Esophagus squamous epithelium (tissue), 4 donors: ENCODE data around the gene GRIK3.

Experiments used
- POLR2A ChIP-seq, 4 donors: fragments of 450-650 bp; IDR thresholded peaks; one replicate each; pipeline ENCODE4 v1.6.1; 2017; ENCODE audit warnings: antibody characterized with exemption in 4 of 4, mild to moderate bottlenecking in 4 of 4, moderate library complexity in 3 of 4
- TF ChIP-seq, protein P1 (sequence below), 6 experiments: fragments of 450-650 bp in 4 of 6; fragments of 200-600 bp in 2 of 6; sonication (generic) in 2 of 6; IDR thresholded peaks; one replicate each; pipeline ENCODE4 v1.5.1; 2016 to 2019; ENCODE audit warnings: antibody characterized with exemption in 6 of 6, mild to moderate bottlenecking in 4 of 6, moderate library complexity in 4 of 6

DNA sequence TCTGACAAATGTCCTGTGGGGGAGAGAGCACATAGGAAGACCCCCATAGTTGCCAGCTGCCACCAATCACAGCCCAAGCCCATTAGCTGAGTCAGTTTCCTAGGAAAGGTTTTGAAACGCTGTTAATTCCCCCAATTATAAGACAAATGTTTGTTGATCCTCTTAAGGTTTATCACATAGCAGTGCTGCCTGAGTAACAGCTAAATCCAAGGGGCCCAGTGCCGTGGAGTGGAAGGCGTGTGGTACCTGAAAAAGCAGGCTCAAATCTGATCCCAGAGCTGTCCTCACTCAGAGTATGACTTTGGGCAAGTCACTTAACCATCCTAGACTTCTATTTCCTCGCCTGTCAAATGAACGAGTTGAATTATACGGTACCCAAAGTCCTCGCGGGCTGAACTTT, 69.5 kb downstream of the GRIK3 start:
- no peak for TF ChIP-seq POLR2A (IDR thresholded peaks at IDR 0.05)
- TF ChIP-seq, protein P1, sequence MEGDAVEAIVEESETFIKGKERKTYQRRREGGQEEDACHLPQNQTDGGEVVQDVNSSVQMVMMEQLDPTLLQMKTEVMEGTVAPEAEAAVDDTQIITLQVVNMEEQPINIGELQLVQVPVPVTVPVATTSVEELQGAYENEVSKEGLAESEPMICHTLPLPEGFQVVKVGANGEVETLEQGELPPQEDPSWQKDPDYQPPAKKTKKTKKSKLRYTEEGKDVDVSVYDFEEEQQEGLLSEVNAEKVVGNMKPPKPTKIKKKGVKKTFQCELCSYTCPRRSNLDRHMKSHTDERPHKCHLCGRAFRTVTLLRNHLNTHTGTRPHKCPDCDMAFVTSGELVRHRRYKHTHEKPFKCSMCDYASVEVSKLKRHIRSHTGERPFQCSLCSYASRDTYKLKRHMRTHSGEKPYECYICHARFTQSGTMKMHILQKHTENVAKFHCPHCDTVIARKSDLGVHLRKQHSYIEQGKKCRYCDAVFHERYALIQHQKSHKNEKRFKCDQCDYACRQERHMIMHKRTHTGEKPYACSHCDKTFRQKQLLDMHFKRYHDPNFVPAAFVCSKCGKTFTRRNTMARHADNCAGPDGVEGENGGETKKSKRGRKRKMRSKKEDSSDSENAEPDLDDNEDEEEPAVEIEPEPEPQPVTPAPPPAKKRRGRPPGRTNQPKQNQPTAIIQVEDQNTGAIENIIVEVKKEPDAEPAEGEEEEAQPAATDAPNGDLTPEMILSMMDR (IDR thresholded peaks at IDR 0.05) = no peak
